ENCODE measurements around the gene MYH15.
"Not testable (repeated sequence)": the region's sequence is repeated elsewhere in the genome, so short reads cannot be mapped to it uniquely, and the experiment has no call there.

Gene MYH15

DNA sequence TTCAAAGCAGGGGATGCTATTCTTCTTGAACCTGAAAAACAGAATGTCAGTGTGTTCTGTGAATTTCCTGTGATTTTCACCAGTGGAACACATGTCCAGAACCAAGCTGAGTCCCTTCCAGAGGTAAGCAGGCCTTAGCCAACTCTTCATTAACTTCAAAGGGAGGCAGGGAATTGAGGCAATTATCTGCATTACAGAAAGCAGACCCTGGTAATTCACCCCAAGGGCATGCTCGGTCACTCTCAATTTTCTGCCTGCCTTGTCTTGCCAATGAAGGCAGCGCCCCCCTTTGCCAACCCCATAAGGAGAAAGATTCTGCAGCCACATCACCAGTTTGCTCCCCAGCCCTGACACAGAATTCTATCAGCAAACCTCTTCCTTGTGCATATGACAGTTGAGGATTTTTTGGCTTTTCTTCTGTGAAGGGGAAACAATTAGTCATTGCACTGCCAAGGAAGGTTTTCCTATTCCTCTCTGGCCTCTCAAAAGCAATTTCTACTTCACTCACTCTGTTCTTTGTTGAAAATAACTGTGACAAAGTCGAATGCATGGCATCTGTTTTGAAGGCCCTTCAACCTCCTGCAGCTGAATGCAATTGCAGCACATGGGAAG lies 128.8 kb downstream of the MYH15 start:
- DNase-seq, result no peak

DNA sequence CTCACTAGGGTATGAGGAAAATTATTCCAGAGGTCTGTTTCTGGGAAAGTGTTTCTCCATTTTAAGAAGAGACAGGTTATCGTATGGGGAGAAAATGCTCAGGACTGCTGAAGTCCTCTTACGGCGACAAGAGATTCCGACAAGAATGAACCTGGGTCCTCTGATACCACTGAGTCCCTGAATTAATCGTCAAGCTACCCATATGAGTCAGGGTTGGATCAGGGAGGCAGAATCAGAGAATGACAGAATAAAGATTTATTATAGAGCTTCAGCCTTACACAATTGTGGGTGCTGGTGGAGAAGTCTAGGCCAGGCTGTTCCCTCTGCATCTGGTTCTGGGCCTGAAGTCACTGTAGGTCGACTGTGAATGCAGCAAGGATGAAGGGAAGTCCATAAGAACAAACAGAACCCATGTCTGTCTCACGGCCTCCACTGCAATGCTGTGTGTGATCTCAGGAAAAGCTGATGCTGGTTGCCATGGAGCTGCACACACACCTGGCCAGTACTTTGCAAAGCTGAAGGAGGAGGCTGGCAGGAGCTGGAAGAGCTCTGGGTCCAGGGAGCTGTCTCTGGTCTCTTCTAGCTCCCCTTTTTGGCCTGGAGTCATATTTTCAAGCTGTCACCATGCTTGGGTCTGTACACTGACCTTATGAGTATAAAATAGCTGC lies 130.1 kb downstream of the MYH15 start:
- no peak for DNase-seq

DNA sequence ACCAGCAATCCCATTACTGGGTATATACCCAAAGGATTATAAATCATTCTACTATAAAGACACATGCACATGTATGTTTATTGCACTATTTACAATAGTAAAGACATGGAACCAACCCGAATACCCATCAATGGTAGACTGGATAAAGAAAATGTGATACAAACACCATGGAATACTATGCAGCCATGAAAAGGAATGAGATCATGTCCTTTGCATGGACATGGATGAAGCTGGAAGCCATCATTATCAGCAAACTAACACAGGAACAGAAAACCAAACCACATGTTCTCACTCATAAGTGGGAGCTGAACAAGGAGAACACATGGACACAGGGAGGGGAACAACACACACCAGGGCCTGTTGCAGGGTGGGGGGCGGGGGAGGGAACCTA lies 131.4 kb downstream of the MYH15 start:
- DNase-seq, result not testable (repeated sequence)

DNA sequence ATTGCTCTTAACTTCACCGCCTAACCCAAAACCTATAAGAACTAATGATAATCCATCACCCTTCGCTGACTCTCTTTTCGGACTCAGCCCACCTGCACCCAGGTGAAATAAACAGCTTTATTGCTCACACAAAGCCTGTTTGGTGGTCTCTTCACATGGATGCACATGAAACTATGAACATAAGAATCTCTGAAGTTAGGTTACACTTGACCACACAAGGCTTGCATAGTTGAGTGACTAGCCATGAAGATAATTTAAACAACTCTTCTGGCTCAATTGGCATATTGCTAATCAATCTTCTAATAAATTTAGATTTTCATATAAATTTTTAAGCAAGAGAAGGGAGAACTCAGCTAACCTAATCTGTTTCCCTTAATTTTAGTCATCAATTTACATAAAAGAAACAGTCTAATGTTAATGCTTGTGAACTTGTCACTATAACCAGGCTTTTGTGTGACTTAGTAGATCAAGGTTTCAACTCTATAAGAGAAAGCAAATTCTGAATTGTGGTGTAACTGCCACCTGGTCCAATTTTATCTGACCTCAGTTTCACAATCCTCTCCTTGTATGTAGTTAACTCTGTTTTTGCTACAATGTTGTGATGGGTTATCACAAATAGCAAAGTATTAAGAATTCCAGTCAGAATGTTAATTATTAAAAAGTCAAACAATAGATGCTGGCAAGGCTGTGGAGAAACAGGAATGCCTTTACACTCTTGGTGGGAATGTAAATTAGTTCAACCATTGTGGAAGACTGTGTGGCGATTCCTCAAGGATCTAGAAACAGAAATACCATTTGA lies 132.0 kb downstream of the MYH15 start:
- DNase-seq, result no peak

DNA sequence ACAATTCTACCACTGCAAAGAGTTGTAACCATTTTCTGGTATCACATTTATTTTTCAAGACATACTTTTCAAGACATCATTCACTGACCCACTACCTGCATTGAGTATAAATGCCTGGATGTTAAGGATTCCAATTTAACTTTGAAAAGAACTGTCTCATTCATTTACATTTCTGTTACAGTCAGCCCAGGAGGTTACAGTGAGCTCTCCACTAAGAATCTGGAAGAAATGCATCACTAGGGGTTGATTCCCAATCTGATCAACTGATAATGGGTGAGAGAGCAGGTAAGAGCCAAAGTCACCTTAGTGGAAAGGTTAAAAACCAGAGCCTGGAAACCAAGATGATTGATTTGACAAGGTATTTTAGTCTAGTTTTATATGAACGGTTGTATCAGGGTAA lies 133.0 kb downstream of the MYH15 start:
- DNase-seq, result no peak

DNA sequence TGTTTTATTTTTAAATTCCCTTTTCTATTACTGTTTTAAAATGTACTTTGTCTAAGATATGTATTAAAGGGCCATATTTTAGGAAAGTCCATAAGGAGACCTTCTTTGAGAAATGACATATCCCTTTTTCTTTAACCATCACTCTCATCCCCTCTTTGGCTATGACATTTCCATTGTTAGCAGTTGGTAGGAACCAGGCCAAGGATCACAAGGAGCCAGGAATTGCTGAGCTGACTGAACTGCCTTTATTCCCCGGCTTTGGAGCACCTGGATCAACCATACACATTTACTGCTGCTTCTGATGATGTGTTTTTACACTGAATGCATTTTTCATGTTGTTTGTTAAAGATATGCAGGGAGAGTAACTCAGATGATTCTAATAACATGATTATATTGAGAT lies 134.4 kb downstream of the MYH15 start:
- DNase-seq, result no peak

DNA sequence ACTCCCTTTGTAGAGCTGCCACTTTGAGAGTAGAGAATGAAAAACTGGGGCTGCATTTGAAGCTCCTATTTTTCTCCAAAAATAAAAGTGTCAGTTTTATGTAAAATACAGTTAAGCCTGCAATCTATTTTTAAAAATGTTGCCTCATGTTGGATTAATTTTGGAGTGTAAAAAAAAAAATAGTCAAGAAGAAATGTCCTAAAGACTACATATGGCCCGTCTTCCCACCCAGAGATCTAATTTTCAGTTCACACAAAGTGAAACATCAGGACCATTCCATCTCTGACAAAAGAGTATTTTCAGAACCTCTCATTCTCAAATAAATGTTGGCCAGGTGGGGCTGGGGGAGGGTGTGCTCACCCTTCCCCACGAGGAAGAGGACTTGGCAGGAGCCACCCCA lies 151.4 kb downstream of the MYH15 start:
- DNase-seq, result no peak

DNA sequence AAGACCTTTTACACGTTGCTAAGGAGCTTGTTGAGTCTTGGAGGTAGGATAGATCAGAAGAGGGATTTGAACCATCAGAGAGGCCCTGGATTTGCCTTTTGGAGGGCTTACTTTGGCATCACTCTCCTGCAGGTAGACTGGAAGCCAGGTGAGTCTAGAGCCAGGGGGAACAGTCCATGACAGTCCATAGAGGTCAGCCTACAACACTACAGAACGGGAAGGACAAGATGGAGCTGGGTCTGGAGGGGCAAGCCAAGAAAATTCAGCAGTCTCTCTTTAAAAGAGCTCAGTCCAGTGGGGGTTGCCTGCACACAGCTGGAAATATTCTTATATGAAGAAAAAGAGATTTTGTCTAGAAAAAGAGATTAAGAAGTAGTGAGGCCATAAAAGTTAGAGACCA lies 153.4 kb downstream of the MYH15 start:
- no peak for DNase-seq

DNA sequence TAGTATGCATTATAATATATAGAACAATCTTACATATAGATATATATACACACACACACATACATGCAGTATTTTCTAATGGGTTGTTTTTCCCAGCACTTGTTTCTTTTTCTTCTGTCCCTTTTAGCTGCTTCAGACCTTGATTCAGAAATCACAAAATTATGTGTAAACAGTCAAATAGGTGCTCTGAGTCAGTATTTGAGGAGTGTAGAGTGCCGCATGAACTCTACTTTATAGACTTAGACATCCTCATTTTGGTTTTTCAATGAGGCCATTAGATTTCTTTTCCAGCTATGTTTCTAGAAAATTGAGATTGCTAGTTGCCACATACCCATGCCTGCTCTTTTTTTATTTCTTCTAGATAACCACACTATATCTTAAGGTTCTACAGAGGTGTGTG lies 155.8 kb downstream of the MYH15 start:
- no peak for DNase-seq

DNA sequence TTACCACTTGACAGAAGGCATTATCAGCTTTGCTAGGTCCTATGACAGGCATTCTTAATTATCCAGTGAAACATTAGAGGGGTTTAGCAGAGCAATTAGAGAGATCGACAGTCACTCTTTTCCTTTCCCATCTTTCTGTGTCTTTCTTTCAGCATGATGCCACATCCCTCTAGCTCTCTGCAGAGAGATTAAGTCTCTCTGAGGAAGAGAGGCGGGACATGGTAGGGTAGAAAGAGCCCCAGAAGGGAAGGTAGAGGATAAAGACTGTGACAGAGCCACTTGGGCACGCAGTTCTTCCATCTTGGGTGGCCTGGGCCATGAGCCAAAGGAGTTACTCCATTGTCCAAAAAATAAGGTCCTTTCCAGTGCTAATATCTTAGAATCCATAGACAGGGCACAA lies 158.2 kb downstream of the MYH15 start:
- DNase-seq, result no peak

DNA sequence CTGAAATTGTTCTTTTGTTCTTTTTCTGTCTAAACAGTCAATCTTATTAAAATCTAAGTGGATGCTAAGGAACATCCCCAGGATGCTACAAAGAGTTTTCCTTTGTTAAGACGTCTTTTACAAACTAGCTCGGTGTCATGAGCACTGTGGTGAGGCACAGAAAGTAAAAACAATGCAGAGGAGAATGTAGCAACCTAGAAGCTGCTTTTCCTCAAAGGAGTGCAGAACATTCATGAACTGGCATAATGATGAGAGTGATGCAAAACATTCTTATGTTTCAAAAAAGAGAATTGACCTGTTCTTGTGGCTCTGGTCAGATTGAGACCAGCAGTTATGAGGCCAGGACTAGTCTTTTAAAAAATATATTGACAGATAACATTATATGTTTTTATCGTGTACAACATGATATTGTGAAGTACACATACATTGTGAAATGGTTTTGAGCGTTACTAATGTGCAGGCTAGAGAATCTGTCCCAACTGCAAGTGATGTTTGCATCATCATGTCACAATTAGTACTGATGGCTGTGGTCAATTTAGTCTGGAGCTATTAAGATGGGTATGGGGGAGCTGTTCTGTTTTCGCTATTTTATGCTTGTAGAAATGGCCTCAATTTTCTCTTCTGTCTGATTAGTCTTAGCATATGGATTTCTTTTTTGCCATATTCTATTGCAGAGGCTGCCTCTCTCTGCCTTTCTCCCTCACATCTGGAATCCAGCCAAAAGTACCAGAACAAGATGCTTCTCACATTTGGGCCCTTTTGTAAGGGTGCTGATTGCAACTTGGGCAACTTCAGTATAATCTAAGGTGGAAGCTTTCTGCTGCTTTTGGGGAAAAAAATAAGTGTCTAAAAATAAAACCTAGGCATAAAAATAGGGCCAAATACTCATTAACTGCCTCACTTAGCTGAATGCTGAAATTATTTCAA lies 163.8 kb downstream of the MYH15 start:
- DNase-seq, result no peak

DNA sequence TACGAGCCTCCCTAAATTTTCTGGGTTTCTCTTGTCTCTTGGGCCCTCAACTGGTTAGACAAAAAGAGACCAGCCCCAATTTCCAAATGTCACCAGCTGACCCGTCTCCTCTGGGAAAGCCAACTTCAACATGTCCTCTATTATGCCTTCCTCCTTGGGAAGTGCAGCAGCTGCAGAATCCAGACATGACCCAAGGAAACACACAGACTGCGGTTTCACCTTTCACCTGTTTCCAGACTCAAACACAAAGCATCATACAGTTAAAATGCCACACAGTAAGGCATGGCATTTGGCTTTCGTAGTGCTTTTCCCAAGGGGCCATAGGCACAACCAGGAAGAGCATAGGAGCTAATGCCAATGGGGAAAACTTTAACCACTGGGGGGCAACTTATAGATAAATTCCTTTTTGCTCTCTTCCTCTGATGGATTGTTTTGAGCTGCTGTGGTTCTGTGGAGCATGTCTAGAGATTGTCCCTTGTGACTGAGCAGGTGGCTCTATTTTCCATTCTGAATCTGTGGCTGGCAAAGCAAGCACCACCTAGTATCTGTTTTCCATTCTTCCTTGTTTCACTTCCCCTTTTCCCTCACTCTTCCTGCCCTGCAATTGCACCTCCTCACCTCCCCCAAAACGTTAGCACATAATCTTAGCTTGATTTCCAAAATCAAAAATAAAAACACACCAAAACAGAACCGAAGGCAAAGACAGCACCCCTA lies 164.7 kb downstream of the MYH15 start:
- DNase-seq, result no peak

DNA sequence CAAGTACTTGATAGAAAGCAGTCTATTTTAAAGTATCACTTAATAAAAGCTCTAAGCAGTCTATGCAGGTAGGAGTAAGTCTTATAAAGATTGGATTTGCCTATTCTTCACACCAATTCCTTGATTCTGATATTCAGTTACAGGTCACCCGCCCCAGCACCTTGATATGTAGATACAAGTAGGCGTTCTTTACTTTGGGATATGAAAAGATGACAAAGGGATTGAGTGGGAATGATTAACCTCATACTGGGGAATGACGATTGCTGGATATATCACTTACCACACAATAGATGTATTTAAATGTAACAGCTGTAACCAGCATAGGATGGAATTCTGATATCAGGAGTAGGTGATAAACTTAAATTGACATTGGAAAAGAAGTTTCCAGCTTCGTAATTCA lies 166.9 kb downstream of the MYH15 start:
- no peak for DNase-seq

DNA sequence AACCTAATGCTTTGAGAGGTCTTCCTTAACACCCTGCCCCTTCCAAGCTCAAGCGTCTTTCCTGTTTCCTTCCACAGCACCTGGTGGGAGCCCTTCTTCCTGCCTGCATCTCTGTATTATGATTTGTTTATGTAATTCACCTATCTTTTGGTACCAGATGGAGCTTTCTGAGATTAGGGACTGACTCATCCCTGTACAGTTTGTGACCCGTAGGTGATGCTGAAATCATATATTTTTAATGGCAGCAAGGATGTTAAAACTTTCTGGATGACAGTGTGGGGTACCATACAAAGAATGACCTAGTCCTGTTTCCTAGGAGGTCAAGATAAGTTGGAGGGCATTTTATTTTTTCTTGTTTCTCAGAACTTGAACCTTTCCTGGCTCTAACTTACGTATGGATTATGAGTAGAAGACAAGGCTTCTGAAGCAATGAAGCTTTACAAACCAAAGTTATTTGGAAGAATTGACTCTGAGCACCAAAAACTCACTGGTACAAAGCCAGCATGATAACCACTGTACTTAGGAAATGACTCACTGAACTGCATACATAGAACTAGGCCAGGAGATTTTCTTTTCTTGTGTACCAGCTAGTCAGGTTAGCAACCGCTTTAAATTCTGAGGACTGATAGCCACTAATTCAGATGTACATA lies 167.4 kb downstream of the MYH15 start:
- no peak for DNase-seq

DNA sequence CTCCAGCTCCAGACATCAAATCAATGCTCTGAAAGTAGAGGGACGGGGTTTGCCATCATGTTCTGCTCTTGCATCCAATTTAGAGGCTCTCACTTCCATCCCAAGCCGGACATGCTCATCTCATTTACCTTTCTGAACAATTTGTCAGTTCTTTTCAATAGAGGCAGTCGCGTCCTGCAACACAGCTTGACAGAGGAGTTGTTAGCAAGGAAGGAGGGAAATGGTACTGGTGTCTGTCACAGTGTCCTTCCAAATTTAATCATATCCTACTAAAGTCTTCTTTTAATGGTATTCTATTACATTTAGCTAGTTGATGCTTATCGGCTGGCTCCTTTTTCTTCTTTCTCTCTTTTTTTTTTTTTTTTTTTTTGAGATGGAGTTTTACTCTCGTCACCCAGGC lies 168.5 kb downstream of the MYH15 start:
- no peak for DNase-seq

DNA sequence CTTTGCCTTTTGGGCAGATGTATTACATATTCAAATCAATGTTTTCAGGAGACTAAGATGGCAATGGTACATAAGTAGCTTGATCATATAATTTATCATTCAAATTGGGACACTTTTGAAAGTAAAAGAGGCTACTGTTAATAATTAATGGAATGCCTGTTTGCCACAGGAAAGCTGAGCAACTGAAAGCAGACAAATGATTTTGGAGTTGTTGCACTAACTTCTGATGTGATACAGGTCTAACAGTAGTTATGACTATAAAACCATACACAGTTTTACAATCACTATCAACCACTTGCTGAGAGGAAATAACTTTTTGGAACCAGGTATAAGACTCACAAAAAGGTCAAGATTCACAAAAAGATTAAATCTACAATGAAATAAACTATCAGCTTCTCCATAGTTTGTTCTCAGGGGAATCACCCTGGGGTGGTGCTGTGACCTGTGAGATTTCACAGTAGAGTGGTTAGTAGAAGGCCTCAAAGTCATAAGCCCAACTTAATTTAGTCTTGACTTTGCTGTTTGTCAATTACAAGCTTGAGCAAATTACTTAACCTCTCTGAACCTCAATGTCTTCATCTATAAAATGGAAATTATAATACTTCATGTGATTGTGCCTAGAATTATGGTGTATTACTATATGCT lies 171.4 kb downstream of the MYH15 start:
- DNase-seq, result no peak

DNA sequence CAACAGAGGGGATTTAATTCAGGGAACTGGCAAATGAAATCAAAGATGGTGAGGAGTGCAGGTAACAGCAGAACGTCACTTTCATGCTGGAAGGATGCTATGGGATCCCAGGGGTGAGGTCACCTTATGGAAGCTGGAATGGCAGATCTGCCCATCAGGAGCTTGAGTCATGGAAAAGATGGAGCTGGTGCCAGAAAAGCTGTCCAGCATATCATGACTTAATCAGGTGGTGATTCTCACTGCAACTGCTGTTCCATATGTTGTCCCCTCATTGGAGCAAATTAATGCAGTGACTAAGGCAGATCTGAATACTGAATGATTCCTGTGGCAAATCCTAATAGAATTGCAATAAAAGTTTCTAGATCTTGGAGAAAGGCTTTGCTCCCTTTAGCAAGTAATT lies 175.7 kb downstream of the MYH15 start:
- DNase-seq, result no peak

DNA sequence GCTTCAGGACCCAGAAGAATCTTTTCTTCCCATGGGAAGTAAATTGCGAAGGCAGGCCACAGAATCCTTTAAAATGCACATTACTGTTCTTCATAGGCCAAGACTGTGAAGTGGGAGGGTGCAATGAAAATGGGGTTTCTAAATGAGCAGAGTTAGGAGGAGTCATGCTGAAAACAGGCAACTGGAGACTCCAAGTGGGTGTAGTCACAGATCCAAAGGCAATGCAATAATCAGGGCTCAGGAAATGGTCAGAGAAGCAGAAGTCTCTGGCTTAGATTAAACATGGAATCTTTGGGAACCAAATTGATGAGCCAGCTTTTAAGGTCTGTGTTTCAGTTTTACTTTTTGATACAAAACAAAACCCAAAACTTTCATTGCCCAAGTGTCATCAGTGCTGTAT lies 176.4 kb downstream of the MYH15 start:
- no peak for DNase-seq

DNA sequence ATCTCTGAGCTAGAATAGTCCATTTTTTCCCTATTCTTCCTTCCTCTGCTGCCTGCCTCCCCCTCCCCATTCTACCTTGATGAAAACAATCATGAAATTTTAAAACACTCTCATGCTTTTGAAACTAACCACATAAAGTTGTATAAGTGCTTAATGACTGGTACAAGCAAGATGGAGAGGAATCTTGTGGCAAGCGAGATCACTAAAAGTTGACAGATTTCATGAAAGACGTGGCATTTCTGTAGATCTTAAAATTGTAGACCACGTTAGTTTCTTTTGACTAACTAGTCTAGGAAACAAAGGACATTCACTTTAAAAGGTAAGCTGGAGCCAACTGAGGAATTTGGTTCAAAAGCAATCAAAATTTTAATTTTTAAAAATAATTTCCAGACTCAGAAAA lies 178.6 kb downstream of the MYH15 start:
- no peak for DNase-seq
